K562 (cell line): ENCODE measurements around the gene CRCP. TPM values are rescaled to one million over a fixed set of nuclear protein-coding genes. Genes with fewer than 3 reads are reported as not detected.
A peak's percentile ranks its signal among the peaks of the same experiment; 100 is the strongest.

ENCODE experiments used
- CBX8 ChIP-seq: fragments of 200-600 bp; sonication (generic); IDR thresholded peaks from 2 replicates; pipeline ENCODE4 v1.6.1; 2012; ENCODE audit warnings: borderline replicate concordance, mixed run types, low read depth, mild to moderate bottlenecking, moderate library complexity, mixed read lengths, low read length, control low read depth, inconsistent platforms; ENCODE audit not compliant: poor library complexity, severe bottlenecking; ENCODE audit errors: extremely low read depth
- ETV1 ChIP-seq: fragments of 450-650 bp; conservative IDR thresholded peaks from 2 replicates; pipeline ENCODE4 v1.6.1; 2016; ENCODE audit warnings: missing genetic modification characterization, control low read depth, low read depth, missing compliant biosample characterization
- NR2F6 ChIP-seq: fragments of 450-650 bp; formaldehyde crosslinking; IDR thresholded peaks from 2 replicates; pipeline ENCODE4 v1.4.0; 2020; ENCODE audit warnings: mild to moderate bottlenecking
- PHF8 ChIP-seq: fragments of 200-600 bp; sonication (generic); IDR thresholded peaks from 2 replicates; pipeline ENCODE4 v1.6.1; 2012; ENCODE audit warnings: mixed run types, mild to moderate bottlenecking, inconsistent platforms, low read length, moderate library complexity, borderline replicate concordance
- POLR2G ChIP-seq: fragments of 200-400 bp; formaldehyde crosslinking; IDR thresholded peaks from 2 replicates; pipeline ENCODE4 v1.6.1; 2017; ENCODE audit warnings: low read depth, mild to moderate bottlenecking, antibody characterized with exemption, low read length, moderate library complexity
- TEAD1 ChIP-seq, 2 experiments: fragments of 450-650 bp in 1 of 2; sonication (generic) in 1 of 2; formaldehyde crosslinking; IDR thresholded peaks; 2 replicates each; pipeline versions ENCODE4 v1.4.0 to v1.8.0; 2020 to 2022; ENCODE audit warnings: mild to moderate bottlenecking in 2 of 2, missing genetic modification reagents in 1 of 2
- ZNF507 ChIP-seq: conservative IDR thresholded peaks from 2 replicates; pipeline ENCODE4 v1.6.1; 2017; ENCODE audit warnings: missing genetic modification characterization, missing compliant biosample characterization
- polyA plus RNA-seq, 8 experiments: library from polyadenylated mRNA; depleted of rRNA in 4 of 8; stranded (reverse) in 5 of 8; unstranded in 3 of 8; fragments of >200 nt; fragmentation: Nextera tagmentation in 2 of 8; fragmentation: Illumina TruSeq in 1 of 8; extraction: Ambion mirVana in 2 of 8; extraction: Trizol in 1 of 8; gene quantifications; 2 replicates each; pipeline versions ENCODE4 v1.2.1 to v1.2.3, GENCODE V29; 2011 to 2014; ENCODE audit warnings: inconsistent platforms in 1 of 8, missing spikeins in 1 of 8
- total RNA-seq, 7 experiments: library from RNA; depleted of rRNA in 6 of 7; stranded (reverse); fragments of >200 nt in 6 of 7; fragmentation: Illumina TruSeq in 2 of 7; extraction: Trizol in 2 of 7; gene quantifications; 2 replicates each; pipeline versions ENCODE4 v1.2.1 to v1.2.3, GENCODE V29; 2011 to 2021; ENCODE audit warnings: low replicate concordance in 1 of 7
- TF ChIP-seq, protein P1 (sequence below), 2 experiments: fragments of 450-650 bp in 1 of 2; IDR thresholded peaks; 2 replicates each; pipeline ENCODE4 v1.6.1; 2011 to 2017; ENCODE audit warnings: low read depth in 2 of 2, antibody characterized with exemption in 1 of 2, borderline replicate concordance in 1 of 2, low read length in 1 of 2, mild to moderate bottlenecking in 1 of 2, mixed read lengths in 1 of 2; ENCODE audit not compliant: control insufficient read depth in 1 of 2
- TF ChIP-seq, protein P2 (sequence below): fragments of 250-450 bp; sonication (Bioruptor Pico); IDR thresholded peaks from 2 replicates; pipeline ENCODE4 v1.6.1; 2021; ENCODE audit warnings: mild to moderate bottlenecking
- TF ChIP-seq, protein P3 (sequence below): conservative IDR thresholded peaks from 2 replicates; pipeline ENCODE4 v1.6.1; 2011; ENCODE audit warnings: low read depth, mild to moderate bottlenecking, low read length; ENCODE audit not compliant: control insufficient read depth
- TF ChIP-seq, protein P4 (sequence below): fragments of 250-450 bp; sonication (Bioruptor Pico); IDR thresholded peaks from 2 replicates; pipeline ENCODE4 v1.9.0; 2021; ENCODE audit warnings: mild to moderate bottlenecking
- TF ChIP-seq, protein P5 (sequence below), 2 experiments: fragments of 450-650 bp; conservative IDR thresholded peaks; 2 replicates each; pipeline ENCODE4 v1.6.1; 2017; ENCODE audit warnings: mild to moderate bottlenecking in 2 of 2, moderate library complexity in 2 of 2
- TF ChIP-seq, protein P6 (sequence below), 3 experiments: fragments of 200-800 bp in 1 of 3; sonication (Bioruptor generic) in 1 of 3; sonication (generic) in 1 of 3; formaldehyde crosslinking in 1 of 3; IDR thresholded peaks; 2 replicates each; pipeline versions ENCODE4 v1.6.1 to v1.8.0; 2016 to 2022; ENCODE audit warnings: mild to moderate bottlenecking in 2 of 3, missing compliant biosample characterization in 2 of 3, missing genetic modification characterization in 2 of 3, missing genetic modification reagents in 1 of 3
- TF ChIP-seq, protein P7 (sequence below): fragments of 450-650 bp; IDR thresholded peaks from 2 replicates; pipeline ENCODE4 v1.6.1; 2016; ENCODE audit warnings: missing biosample characterization, missing genetic modification characterization

CRCP gene
- total and polyA plus RNA-seq, 9 of the 15 experiments (the other 6 are each of a cell fraction or from before 2014, with no cell fraction given): 22.1 to 58.3 (median 43.4) TPM

DNA sequence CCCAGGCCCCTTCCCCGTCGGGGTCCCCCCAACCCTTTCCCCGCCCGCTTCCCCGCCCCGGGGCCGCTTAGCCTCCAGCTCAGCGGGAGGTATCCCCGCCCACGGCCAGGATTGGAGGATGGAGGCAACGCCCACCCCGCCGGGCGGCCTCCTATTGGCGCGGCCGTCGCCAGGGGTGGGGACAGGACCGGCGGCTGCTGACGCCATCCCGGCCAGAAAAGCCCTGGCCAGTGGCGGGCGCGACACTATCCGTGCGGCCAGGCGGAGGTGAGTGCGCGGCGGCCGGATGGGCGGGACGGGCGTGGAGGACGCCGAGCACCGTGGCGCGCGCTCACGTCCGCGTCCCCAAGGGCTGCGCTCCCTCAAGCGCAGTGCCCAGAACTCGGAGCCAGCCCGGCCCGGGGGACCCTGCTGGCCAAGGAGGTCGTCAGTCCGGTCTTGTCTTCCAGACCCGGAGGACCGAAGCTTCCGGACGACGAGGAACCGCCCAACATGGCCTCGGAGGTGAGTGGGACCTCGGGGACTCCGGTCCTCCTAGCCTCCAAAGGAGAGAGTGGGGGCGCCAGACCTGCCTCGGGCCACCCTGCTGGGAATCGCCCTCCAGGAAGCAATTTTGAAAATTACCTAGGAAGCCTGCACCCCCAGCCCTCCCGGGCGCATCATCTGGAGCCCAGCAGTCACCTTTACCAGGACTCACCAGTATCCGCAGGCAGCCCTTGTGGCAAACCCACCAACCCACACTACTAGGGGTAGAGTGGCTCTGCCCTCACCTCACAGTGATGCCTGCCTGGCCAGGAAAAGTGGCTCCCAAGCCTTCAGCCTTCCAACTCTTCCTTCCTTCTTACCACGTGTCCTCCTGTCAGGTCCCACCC lies 38.8 kb upstream of the CRCP start, which contains the start of gene ASL (continued):
- TF ChIP-seq, protein P1, sequence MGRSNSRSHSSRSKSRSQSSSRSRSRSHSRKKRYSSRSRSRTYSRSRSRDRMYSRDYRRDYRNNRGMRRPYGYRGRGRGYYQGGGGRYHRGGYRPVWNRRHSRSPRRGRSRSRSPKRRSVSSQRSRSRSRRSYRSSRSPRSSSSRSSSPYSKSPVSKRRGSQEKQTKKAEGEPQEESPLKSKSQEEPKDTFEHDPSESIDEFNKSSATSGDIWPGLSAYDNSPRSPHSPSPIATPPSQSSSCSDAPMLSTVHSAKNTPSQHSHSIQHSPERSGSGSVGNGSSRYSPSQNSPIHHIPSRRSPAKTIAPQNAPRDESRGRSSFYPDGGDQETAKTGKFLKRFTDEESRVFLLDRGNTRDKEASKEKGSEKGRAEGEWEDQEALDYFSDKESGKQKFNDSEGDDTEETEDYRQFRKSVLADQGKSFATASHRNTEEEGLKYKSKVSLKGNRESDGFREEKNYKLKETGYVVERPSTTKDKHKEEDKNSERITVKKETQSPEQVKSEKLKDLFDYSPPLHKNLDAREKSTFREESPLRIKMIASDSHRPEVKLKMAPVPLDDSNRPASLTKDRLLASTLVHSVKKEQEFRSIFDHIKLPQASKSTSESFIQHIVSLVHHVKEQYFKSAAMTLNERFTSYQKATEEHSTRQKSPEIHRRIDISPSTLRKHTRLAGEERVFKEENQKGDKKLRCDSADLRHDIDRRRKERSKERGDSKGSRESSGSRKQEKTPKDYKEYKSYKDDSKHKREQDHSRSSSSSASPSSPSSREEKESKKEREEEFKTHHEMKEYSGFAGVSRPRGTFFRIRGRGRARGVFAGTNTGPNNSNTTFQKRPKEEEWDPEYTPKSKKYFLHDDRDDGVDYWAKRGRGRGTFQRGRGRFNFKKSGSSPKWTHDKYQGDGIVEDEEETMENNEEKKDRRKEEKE (IDR thresholded peaks at IDR 0.05; ENCODE audit: borderline replicate concordance in 1 of 2, control insufficient read depth in 1 of 2, low read depth in 2 of 2, low read length in 1 of 2): no peak
- TF ChIP-seq NR2F6 (CRISPR knock-in tag) (no peak), PHF8 (peak; percentile 97), TEAD1 (CRISPR knock-in tag; IDR thresholded peaks at IDR 0.05) (peak in 1 of 2 experiments; percentile 69; a peak in 1 of 4 replicates), ZNF507 (tag) (no peak), ETV1 (tag) (peak; percentile 58; the same call in 1 of the 2 replicates), POLR2G (peak; percentile 100), CBX8 (no peak)
- TF ChIP-seq, protein P2, sequence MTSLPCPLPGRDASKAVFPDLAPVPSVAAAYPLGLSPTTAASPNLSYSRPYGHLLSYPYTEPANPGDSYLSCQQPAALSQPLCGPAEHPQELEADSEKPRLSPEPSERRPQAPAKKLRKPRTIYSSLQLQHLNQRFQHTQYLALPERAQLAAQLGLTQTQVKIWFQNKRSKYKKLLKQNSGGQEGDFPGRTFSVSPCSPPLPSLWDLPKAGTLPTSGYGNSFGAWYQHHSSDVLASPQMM (CRISPR knock-in tag): no peak
- TF ChIP-seq, protein P3, sequence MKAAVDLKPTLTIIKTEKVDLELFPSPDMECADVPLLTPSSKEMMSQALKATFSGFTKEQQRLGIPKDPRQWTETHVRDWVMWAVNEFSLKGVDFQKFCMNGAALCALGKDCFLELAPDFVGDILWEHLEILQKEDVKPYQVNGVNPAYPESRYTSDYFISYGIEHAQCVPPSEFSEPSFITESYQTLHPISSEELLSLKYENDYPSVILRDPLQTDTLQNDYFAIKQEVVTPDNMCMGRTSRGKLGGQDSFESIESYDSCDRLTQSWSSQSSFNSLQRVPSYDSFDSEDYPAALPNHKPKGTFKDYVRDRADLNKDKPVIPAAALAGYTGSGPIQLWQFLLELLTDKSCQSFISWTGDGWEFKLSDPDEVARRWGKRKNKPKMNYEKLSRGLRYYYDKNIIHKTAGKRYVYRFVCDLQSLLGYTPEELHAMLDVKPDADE: peak; percentile 90
- TF ChIP-seq, protein P4, sequence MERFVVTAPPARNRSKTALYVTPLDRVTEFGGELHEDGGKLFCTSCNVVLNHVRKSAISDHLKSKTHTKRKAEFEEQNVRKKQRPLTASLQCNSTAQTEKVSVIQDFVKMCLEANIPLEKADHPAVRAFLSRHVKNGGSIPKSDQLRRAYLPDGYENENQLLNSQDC: 0 out of 2 replicates have a peak, but pooled peaks have one; percentile 19
- TF ChIP-seq, protein P5, sequence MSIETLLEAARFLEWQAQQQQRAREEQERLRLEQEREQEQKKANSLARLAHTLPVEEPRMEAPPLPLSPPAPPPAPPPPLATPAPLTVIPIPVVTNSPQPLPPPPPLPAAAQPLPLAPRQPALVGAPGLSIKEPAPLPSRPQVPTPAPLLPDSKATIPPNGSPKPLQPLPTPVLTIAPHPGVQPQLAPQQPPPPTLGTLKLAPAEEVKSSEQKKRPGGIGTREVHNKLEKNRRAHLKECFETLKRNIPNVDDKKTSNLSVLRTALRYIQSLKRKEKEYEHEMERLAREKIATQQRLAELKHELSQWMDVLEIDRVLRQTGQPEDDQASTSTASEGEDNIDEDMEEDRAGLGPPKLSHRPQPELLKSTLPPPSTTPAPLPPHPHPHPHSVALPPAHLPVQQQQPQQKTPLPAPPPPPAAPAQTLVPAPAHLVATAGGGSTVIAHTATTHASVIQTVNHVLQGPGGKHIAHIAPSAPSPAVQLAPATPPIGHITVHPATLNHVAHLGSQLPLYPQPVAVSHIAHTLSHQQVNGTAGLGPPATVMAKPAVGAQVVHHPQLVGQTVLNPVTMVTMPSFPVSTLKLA (conservative IDR thresholded peaks at IDR 0.05): peak; percentile 84 to 91
- TF ChIP-seq, protein P6, sequence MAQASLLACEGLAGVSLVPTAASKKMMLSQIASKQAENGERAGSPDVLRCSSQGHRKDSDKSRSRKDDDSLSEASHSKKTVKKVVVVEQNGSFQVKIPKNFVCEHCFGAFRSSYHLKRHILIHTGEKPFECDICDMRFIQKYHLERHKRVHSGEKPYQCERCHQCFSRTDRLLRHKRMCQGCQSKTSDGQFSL (CRISPR knock-in tag; IDR thresholded peaks at IDR 0.05): peak; percentile 71; the same call in 1 of the 2 replicates
- TF ChIP-seq, protein P6 (tag; IDR thresholded peaks at IDR 0.05): no peak
- TF ChIP-seq, protein P7, sequence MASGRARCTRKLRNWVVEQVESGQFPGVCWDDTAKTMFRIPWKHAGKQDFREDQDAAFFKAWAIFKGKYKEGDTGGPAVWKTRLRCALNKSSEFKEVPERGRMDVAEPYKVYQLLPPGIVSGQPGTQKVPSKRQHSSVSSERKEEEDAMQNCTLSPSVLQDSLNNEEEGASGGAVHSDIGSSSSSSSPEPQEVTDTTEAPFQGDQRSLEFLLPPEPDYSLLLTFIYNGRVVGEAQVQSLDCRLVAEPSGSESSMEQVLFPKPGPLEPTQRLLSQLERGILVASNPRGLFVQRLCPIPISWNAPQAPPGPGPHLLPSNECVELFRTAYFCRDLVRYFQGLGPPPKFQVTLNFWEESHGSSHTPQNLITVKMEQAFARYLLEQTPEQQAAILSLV: no peak
